SH-SY5Y (cell line): ENCODE results near the gene SEC23B.

Experiments
- GATA2 ChIP-seq: IDR thresholded peaks from 2 replicates; pipeline ENCODE4 v1.6.1; 2011; ENCODE audit warnings: mild to moderate bottlenecking, low read depth, low read length
- GATA3 ChIP-seq: IDR thresholded peaks from 2 replicates; pipeline ENCODE4 v1.6.1; 2011; ENCODE audit warnings: low read depth, mild to moderate bottlenecking, low read length, moderate library complexity

The SEC23B gene

DNA sequence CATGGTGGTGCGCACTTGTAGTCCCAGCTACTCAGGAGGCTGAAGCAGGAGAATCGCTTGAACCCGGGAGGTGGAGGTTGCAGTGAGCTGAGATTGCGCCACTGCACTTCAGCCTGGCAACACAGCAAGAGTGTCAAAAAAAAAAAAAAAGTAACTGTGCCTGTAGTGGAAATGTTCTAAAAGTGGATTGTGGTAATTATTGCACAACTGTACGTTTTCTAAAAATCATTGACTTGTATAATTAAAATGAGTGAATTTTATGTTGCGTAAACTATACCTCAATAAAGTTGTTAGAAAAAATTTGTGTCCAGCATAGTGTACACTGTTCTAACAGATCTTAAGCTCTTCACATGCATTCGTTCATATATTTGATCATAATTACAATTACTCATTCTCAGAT lies 5.5 kb downstream of the SEC23B start:
- TF ChIP-seq GATA2 (no peak), GATA3 (no peak)

DNA sequence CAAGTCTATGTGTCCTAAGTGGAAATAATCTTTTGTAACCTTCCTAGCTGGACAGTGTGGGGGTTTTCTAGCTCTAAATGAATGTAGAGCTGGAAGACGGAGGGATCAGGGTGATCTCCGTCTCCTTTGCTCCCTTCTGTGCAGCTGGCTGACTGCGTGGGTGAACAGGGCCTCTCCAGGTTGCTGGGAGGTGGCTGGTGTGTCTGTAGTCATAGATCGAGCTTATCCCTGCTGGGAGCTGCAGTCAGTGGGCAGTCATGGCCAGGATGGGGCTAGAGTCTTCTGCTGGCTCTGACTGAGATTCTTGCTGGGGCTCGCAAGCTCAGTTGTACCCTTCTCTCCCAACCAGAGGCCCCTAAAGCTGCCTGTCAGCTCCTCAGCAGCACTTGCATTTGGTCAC lies 6.4 kb downstream of the SEC23B start:
- TF ChIP-seq GATA2 (no peak), GATA3 (no peak)

DNA sequence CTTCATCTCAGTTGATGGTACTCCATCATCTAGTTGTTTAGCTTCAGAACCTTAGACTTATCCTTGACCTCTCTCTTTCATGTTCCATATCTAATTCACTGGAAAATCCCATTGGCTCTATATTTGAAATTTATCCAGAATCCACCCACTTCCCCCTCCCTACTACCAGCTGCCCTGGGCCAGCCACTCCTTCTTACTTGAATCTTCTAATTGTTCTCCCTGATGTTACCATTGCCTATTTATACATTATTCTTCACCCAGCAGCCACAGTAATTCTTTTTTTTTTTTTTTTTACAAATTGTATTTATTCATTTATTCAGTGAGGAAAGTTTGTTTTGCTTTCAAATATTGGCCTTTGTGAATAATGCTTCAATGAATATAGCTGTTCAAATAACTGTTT lies 8.2 kb downstream of the SEC23B start:
- no peak for TF ChIP-seq GATA2
- no peak for TF ChIP-seq GATA3

DNA sequence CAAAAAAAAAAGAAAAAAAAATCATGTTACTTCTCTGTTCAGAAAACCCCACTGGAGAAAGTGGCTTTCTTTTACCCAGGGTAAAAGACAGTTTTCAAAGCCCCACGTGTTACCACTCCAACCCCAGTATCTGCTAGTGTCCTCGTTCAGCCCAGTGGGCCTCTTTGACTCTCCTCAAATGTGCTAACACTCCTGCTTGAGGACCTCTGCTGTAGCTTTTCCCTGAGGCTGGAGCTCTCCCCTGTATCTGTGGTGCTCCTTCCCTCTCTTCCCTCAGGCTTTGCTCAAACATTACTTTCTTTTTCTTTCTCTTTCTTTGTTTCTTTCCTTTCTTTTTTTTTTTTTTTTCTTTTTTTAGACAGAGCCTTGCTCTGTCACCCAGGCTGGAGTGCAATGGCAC lies 15.3 kb downstream of the SEC23B start:
- TF ChIP-seq GATA2 (no peak), GATA3 (no peak)

DNA sequence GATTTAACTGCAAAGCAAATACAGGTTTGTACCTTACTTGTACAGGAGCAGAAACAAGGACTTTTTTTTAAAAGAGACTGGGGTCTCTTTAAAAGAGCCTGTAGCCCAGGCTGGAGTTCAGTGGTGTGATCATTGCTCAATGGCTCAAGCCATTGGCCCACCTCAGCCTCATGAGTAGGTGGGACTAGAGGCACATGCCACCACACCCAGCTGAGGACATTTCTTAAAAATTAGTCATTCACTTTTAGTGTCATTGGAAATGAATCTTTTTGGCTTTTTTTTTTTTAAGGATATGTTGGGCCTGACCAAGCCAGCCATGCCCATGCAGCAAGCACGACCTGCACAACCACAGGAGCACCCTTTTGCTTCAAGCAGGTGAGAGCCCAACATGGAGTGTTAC lies 16.9 kb downstream of the SEC23B start:
- TF ChIP-seq GATA2 (no peak), GATA3 (no peak)

DNA sequence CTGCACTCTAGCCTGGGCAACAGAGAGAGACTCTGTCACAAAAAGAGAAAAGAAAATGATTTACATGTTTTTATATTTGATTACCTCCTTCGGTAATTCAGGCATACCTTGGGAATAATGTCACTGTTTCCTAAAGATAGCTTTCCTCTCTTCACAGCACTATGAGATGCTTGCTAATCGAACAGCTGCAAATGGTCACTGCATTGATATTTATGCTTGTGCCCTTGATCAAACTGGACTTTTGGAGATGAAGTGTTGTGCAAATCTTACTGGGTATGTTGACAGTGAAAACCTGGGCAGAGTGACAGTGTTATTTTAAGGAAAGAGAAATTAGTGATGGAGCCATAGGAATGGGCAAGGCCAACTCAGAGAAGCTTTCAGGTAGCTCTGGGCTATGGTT lies 19.6 kb downstream of the SEC23B start:
- TF ChIP-seq GATA2 = no peak
- no peak for TF ChIP-seq GATA3

DNA sequence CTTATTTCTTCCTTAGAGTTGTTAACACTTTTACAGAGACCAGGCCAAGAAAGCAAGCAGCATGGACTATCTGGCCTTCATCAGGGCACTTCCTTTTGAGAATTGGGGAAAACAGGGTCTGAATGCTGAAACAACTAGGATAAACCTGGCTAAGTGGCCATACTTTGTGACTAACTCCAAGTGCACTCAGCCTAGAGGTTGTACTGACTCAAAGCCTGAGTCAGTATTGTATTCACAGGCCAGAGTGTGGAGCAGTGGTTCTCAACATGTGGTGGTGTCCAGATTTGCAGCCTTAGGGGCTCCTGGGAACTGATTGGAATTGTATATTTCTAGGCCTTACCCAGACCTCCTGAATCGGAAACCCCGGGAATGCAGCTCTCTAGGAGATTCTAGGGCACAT lies 20.1 kb downstream of the SEC23B start:
- TF ChIP-seq GATA3 (no peak), GATA2 (no peak)

DNA sequence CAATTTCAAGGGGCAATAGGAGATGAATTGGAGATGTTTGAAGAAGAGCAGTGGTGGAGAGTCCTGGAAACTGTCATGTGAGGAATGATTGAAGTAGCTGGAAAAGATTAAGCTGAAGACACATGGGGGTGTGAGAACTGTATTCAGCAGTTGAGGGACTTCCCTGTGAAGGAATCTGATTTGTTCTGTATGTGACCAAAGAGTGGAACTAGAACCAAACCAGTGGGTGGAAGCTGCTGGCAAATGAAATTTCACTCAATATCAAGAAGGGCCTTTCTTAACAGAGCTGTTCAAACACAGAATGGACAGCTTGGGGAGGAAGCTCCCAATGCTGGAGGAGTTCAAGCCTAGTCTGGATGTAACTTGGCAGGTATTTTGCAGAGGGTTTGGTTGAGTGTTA lies 21.3 kb downstream of the SEC23B start:
- TF ChIP-seq GATA2 (no peak), GATA3 (no peak)

DNA sequence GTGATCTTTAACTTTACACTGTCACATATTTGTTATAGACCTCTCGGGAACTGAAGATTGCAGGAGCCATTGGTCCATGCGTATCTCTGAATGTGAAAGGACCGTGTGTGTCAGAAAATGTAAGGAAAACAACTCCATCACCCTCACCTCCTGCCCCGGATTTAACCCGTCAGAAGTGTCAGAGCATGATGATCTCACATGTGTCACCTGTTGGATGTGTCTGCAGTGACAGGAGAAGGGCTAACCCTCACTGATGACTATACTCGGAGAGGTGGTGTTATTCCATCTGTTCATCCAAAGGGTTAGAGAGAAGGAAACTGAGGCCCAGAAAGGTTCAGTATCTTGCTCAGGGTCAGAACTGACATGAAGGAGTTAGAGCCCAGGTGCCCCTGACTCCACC lies 24.9 kb downstream of the SEC23B start:
- TF ChIP-seq GATA3 = no peak
- TF ChIP-seq GATA2 = no peak

DNA sequence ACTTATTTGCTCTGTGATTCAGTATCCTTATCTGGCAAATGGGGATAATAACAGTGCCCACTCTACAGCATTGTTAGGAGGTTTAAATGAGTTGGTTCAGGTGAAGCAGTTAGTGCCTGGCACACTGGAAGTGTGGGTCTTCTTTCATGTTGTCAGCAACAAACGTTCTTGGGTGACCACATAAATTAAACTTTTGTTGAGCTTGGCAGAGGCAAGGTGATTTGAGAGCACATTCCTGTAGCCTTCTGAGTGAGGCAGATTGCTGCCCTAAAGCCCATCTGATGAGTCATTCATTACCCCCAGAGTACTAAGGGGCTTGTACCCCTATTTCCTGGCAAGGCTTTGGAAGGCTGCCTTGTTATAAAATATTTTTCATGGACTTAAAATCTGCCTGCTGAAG lies 25.8 kb downstream of the SEC23B start:
- TF ChIP-seq GATA2 = no peak
- TF ChIP-seq GATA3 = no peak

DNA sequence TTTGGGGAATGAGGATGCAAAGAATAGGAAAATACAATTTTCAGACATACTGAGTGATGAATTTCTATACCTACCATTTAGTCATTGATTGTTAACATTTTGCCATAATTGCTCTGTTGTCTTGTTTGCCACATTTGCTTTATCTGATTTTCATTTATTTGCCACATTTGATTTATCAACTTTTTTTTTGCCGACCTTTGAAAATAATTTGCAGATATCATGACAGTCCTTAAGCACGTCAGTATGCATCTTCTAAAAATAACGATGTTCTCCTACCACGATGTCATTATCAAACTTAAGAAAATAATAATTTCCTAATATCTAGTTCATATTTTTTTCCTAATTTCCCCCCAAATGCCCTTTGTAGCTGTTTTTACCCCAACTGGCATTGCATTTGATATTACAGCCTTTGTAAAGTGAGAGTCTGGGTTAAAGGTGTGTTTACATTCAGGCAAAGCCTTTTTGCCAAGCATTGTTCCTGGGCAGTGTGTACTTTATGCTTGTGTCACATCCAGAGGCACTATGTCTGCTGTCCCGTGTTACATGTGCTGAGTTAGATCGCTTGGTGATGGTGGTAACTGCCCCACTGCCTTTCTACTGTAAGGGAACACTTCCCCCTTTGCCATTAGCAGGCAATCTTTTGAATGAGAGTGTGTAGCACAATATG lies 26.4 kb downstream of the SEC23B start:
- TF ChIP-seq GATA3 (no peak), GATA2 (no peak)

DNA sequence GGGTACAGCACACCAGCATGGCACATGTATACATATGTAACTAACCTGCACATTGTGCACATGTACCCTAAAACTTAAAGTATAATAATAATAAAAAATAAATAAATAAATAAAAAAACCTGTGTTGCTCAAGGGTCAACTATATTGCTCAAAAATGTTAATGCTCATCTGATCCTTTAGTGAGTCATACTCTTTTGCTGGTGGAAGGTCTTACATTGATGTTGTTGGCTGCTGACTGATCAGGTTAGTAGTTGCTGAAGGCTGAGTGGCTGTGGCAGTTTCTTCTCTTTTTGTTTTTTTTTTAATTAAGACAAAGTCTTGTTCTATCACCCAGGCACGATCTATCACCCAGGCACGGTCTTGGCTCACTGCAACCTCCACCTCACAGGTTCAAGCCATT lies 29.9 kb downstream of the SEC23B start:
- TF ChIP-seq GATA2 (no peak), GATA3 (no peak)

DNA sequence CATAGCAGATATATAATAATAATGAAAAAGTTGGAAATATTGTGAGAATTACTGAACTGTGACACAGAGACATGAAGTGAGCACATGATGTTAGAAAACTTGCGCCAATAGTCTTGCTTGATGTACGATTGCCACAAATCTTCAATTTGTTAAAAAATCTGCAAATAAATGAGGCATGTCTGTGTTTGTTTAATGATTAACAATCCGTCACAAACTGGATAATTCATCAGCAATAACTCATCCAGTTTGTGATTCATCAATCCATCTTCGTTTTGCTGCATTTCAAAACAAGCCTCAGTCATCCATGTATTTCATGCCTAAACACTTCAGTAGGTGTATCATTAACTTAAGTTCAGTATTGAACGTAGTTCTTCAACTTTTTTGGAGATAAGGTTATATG lies 34.0 kb downstream of the SEC23B start:
- TF ChIP-seq GATA3 (no peak), GATA2 (no peak)

DNA sequence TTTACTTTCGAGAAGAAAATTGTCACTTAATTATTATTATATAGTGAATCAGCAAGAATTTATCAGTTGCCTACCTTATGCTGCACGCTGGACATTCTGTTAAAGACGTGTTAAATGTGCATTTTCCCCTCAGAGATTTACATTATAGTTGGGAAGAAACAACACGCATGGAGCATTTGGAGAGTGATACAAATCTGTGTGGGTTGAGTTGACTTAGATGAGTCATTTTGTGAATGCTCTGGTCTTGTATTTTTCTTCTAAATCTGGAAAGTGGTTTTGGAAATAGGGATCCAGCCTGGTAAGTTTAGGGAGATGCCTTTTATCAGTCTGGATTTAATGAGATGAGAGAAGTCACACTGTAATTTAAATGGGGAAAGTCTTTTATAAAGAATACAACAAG lies 35.5 kb downstream of the SEC23B start:
- no peak for TF ChIP-seq GATA2
- no peak for TF ChIP-seq GATA3

DNA sequence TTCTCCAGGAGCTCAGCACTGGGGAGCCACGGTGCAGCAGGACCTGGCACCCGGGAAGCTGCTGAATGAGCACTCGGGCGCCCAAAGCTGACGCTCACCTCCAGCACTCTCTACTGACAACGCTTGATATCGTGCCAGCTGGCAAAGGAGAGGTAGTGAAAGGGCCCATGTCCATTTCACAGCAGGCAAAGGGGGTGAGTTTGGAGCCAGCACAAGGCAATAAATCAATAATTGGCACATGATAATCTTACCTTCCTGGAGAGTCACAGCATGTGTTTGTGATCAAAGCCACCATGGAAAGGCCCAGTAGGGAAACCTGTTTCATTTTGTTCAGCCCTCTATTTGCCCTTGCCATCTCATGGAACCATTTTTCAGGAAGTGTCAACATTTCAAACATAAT lies 36.2 kb downstream of the SEC23B start:
- TF ChIP-seq GATA2 (no peak), GATA3 (no peak)

DNA sequence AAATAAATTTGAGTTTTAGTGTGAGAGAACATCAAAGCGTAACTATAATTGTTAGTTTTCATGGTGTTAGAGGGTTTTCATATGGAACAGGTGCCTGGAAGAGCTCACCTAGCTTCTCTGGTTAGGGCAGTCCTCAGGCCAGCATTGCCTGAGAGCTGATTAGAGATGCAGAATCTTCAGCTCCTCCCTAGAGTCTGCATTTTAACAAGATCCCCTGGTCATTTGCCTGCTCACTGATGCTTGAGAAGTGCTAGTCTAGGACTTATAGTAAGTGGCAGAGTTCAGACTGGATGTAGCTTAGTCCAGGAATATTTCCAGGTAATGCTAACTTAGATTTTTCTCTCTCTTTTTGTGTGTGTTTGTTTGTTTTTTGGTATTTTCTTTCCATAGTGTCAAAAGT lies 37.8 kb downstream of the SEC23B start:
- TF ChIP-seq GATA2 (no peak), GATA3 (no peak)
